ENCODE data around the gene TAS2R7. TPM values are rescaled to one million over a fixed set of nuclear protein-coding genes. Genes with fewer than 3 reads are reported as not detected.

TAS2R7 gene
- total RNA-seq, 4 donors from 2014 or later = not detected

GRCh38 chr12:10759657-10760056, 42.8 kb downstream of the TAS2R7 start:
- intact Hi-C loops (cut with DNase I; ENCODE audit: low total_unique reads) = no loop called here

GRCh38 chr12:10756194-10756593, 46.2 kb downstream of the TAS2R7 start:
- no peak overlapping the region for H3K4me3 ChIP-seq (ENCODE audit: low read depth, poor library complexity, severe bottlenecking)
- no peak for TF ChIP-seq CTCF (IDR thresholded peaks at IDR 0.05)
- TF ChIP-seq POLR2A (IDR thresholded peaks at IDR 0.05) = no peak
- 82 to 89% methylated on average over 4 of the region's 4 CpGs for WGBS, 2 donors
- no peak for DNase-seq (ENCODE audit: low spot score in 2 of 2)
- intact Hi-C loops (cut with DNase I; ENCODE audit: low total_unique reads) = no loop called here

More at GRCh38 chr12:10759657-10760056, 42.8 kb downstream of the TAS2R7 start:
- H3K4me3 ChIP-seq (ENCODE audit: low read depth, poor library complexity, severe bottlenecking) = no peak overlapping the region
- WGBS, 2 donors = 22 to 39% methylated on average over 2 of the region's 2 CpGs
- TF ChIP-seq CTCF (IDR thresholded peaks at IDR 0.05) (no peak), POLR2A (IDR thresholded peaks at IDR 0.05) (no peak)
- DNase-seq (ENCODE audit: low spot score in 2 of 2) = no peak

GRCh38 chr12:10753059-10753458, 49.4 kb downstream of the TAS2R7 start:
- intact Hi-C loops (cut with DNase I; ENCODE audit: low total_unique reads) = no loop called here
- no peak for TF ChIP-seq CTCF (IDR thresholded peaks at IDR 0.05)
- TF ChIP-seq POLR2A (IDR thresholded peaks at IDR 0.05) = no peak
- no peak overlapping the region for H3K4me3 ChIP-seq (ENCODE audit: low read depth, poor library complexity, severe bottlenecking)
- DNase-seq (ENCODE audit: low spot score in 2 of 2) = no peak
- WGBS, 2 donors = 34 to 38% methylated on average over 4 of the region's 4 CpGs

Other genes starting within 250 kb of the TAS2R7 start
- gene MAGOHB, start 189.0 kb downstream of the TAS2R7 start, total RNA-seq = 10 to 100 TPM in 3 of 4 donors, 1 to 10 TPM in 1; 9.5 to 61.3 (median 16.9) TPM
- 1 to 10 TPM; 2.0 to 2.5 (median 2.2) TPM for gene STYK1, start 128.6 kb downstream of the TAS2R7 start, total RNA-seq
- 100 to 1,000 TPM; 544 to 987 (median 637) TPM for gene YBX3, start 79.3 kb downstream of the TAS2R7 start, total RNA-seq
- not detected for gene TAS2R8, start 4.7 kb upstream of the TAS2R7 start, total RNA-seq
- gene TAS2R9, start 7.5 kb upstream of the TAS2R7 start, total RNA-seq = not detected
- gene TAS2R10, start 23.7 kb upstream of the TAS2R7 start, total RNA-seq = under 1 TPM in 1 of 4 donors, not detected in 3; 0.32 TPM
- 100 to 1,000 TPM in 1 of 4 donors, 10 to 100 TPM in 3; 33.5 to 101 (median 70.5) TPM for gene PRR4, start 46.8 kb upstream of the TAS2R7 start, total RNA-seq
- gene PRH1, start 81.6 kb upstream of the TAS2R7 start, total RNA-seq = 1 to 10 TPM in 2 of 4 donors, under 1 TPM in 1, not detected in 1; 0.95 to 7.8 (median 5.5) TPM
- 1 to 10 TPM in 1 of 4 donors, under 1 TPM in 3; 0.26 to 1.1 (median 0.73) TPM for gene TAS2R13, start 106.9 kb upstream of the TAS2R7 start, total RNA-seq
- gene PRH2, start 126.6 kb upstream of the TAS2R7 start, total RNA-seq = not detected
- gene TAS2R14, start 136.6 kb upstream of the TAS2R7 start, total RNA-seq = 1 to 10 TPM in 1 of 4 donors, under 1 TPM in 3; 0.49 to 1.3 (median 0.73) TPM
- gene TAS2R50, start 184.3 kb upstream of the TAS2R7 start, total RNA-seq = under 1 TPM in 2 of 4 donors, not detected in 2; 0.30 to 0.42 TPM
- 1 to 10 TPM in 1 of 4 donors, under 1 TPM in 3; 0.34 to 1.4 (median 0.66) TPM for gene TAS2R20, start 195.7 kb upstream of the TAS2R7 start, total RNA-seq
- gene TAS2R19, start 220.0 kb upstream of the TAS2R7 start, total RNA-seq = 1 to 10 TPM in 2 of 4 donors, under 1 TPM in 2; 0.34 to 7.0 (median 1.5) TPM
- 1 to 10 TPM in 1 of 4 donors, under 1 TPM in 2, not detected in 1; 0.27 to 1.1 (median 0.68) TPM for gene TAS2R31, start 228.8 kb upstream of the TAS2R7 start, total RNA-seq

Measured in lower leg skin (tissue), 4 donors.